HEK293T (cell line): ENCODE results near the gene FOXP2.

Source experiments
- SP1 ChIP-seq: fragments of 450-650 bp; IDR thresholded peaks from 2 replicates; pipeline ENCODE4 v1.6.1; 2017
- ZNF384 ChIP-seq: fragments of 450-650 bp; IDR thresholded peaks from 2 replicates; pipeline ENCODE4 v1.6.1; 2016

DNA sequence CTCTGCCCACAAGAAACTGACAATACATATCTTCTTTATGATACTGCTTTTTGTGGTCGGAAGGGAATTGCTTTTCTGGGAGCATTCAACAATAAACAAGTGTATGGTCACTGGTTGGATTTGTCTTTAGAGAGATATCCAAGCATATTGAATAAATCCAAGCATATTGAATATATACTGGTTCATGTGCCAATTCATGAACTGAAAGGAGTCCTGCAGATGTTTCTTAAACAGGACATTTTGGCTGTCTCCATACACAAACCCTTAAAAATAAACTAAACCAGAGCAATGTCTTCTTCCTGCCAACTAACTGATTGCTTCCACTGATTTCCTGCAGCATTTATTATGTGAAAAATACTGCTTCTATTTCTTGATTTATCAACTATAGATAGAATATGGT lies 173.9 kb downstream of the FOXP2 start:
- TF ChIP-seq SP1, result no peak
- TF ChIP-seq ZNF384, result no peak
